Esophagus muscularis mucosa (tissue), 4 donors: ENCODE measurements around the gene AQP11.

Experiments used
- CTCF ChIP-seq, 3 experiments: fragments of 200-600 bp in 2 of 3; fragments of 450-650 bp in 1 of 3; sonication (generic) in 2 of 3; IDR thresholded peaks; one replicate each; pipeline ENCODE4 v1.5.1; 2017 to 2019; ENCODE audit warnings: antibody characterized with exemption in 3 of 3, mild to moderate bottlenecking in 2 of 3, moderate library complexity in 1 of 3
- EP300 ChIP-seq: sonication (generic); formaldehyde crosslinking; IDR thresholded peaks from one replicate; pipeline ENCODE4 v1.6.1; 2017; ENCODE audit warnings: antibody characterized with exemption
- POLR2A ChIP-seq: fragments of 450-650 bp; IDR thresholded peaks from one replicate; pipeline ENCODE4 v1.6.1; 2017; ENCODE audit warnings: antibody characterized with exemption, moderate library complexity, mild to moderate bottlenecking, low read depth

DNA sequence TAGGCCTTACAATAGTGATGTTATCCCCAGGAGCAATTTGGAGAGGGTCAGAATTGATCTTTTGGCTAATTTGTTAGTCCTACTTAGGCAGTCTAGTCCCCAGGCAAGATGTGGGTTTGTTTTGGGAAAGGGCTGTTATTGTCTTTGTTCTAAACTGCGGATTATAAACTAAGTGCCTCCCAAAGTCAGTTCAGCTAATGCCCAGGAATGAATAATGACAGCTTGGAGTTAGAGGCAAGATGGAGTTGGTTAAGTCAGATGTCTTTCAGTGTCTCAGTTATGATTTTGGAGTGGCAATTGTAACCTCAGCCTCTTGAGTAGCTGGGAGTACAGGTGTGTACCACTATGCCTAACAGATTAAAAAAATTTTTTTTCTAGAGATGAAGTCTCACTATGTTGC is 55.1 kb downstream of the AQP11 start:
- no peak for TF ChIP-seq POLR2A
- TF ChIP-seq EP300, result no peak
- TF ChIP-seq CTCF (IDR thresholded peaks at IDR 0.05), result no peak
